Measurements from ENCODE around the gene TOR3A.
"Not testable (repeated sequence)": the region's sequence is repeated elsewhere in the genome, so short reads cannot be mapped to it uniquely, and the experiment has no call there.

Gene TOR3A

DNA sequence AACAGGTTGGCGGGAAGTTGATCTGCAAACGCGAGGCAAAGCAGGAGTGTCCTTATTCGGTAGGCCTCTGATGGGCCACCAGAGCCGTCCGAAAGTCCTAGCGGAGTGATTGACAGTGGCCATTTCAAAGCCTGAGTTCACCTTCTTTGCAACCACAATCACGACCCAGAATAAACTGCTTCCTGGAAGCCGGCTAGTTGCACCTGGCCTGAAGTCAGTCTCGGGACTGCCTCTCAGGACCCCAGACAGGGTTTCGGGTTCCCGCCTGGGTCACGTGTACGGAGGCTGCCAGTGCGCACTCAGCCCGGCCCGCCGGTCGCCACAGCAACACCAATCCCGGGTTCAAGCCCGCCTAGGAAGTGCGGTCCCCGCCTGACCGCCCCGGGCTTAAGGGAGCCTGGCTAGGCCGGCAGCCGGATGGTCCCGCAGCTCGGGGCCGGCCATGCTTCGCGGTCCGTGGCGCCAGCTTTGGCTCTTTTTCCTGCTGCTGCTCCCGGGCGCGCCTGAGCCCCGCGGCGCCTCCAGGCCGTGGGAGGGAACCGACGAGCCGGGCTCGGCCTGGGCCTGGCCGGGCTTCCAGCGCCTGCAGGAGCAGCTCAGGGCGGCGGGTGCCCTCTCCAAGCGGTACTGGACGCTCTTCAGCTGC lies at the start of gene TOR3A:
Gene TOR3A (plus strand): TSS at position 384 of the 646 bp plus-strand sequence. CDS start 59 bp downstream, at position 443.
- peak; percentile 88 for DNase-seq

- no peak for DNase-seq
Observed at GRCh38 chr1:179034720-179035119, 47.1 kb upstream of the TOR3A start.

GRCh38 chr1:179036844-179037465 lies 44.9 kb upstream of the TOR3A start:
- no peak for DNase-seq

DNA sequence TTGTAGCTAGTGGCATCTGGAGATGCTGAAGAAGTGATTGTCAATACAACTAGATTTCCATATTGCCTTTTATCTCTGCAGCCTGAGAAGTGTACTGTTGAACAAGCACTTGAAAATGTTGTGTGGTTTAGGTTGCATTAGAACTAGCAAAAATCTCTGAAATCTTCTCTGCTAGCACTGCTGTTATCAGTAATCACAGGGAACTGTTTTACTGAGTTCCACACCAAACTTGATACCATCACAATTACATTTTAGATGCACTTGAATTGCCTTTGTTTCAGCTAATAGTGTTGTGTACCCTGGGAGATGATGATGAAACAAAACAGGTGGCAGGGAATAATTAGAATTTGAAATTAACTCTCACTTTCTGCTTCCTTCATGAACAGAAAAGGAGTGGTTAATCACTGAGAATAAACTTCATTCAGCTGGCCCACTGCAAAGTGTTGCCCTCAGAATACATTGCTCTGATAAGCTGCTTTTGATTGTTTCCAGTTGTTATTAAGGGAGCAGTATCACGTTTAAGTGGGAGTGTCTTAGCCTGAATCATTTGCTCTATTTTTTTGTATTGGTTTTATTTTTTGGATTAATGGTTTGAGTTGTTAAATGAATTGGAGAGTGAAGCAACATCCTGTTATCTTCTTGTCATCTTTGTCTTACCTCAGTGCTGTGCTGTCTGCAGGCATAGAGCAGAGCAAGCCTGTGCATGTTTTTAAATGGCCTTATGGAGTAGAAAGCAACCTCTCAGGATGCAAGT lies 43.2 kb upstream of the TOR3A start:
- DNase-seq = no peak

GRCh38 chr1:179039502-179040174 lies 42.2 kb upstream of the TOR3A start:
- not testable (repeated sequence) for DNase-seq

DNA sequence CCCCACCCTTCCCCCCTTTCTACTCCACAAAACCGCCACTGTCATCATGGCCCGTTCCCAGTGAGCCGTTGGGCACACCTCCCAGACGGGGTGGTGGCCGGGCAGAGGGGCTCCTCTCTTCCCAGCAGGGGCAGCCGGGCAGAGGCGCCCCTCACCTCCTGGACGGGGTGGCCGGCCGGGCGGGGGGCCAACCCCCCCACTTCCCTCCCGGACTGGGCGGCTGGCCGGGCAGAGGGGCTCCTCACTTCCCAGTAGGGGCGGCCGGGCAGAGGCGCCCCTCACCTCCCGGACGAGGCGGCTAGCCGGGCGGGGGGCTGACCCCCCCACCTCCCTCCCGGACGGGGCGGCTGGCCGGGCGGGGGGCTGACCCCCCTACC lies 41.7 kb upstream of the TOR3A start:
- not testable (repeated sequence) for DNase-seq

GRCh38 chr1:179042087-179042486 lies 39.8 kb upstream of the TOR3A start:
- no peak for DNase-seq

DNA sequence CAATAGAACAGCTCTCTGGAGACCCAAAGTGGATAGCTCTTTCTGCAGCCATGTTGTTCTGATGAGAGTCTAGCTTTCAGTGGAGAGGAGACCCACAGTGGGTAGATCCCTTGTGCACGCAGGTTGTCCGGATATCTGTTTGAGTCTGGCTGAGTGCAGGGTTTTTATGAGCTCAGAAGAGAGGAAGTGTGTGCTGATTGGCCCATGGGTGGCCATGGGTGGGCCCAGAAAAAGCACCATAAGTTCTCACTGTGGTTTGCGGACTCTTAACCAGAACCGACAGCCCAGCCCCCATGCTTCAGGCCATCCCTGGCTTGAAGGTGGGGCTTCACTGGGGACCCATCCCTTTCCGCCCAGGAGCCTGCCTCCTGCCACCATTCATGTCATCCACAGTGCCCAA lies 39.2 kb upstream of the TOR3A start:
- no peak for DNase-seq

GRCh38 chr1:179043266-179043665 lies 38.6 kb upstream of the TOR3A start:
- DNase-seq = no peak

DNA sequence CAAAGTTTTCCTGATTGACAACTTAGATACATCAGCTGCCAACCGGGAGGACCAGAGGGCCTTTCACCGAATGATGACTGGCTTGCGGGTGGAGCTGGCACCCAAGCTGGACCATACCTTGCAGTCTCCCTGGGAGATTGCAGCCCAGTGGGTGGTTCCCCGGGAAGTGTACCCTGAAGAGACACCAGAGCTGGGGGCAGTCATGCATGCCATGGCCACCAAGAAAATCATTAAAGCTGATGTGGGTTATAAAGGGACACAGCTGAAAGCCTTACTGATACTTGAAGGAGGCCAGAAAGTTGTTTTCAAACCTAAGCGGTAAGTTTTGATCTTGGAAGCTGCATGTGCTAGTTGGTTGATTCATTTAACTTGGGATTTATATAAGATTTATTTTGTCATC lies 38.0 kb upstream of the TOR3A start:
- no peak for DNase-seq

GRCh38 chr1:179046808-179047635 lies 34.8 kb upstream of the TOR3A start:
- DNase-seq = no peak

DNA sequence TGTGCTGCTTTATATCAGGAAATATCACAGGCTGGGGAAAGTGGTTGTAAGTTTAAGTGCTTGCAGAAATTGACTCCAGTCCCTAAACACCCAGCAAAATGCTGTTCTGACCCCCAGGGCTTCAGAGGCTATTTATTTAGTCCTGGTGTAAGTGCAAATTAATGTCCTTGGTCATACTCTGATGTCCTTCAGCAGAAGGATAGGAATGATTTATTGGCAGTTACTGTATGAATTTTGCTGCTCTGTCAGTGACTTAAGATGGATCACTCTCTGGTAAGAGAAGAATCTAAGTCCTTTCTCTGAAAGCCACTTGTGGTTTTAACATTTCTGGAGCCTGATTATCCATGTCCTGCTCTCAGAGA lies 34.3 kb upstream of the TOR3A start:
- DNase-seq = no peak

- DNase-seq = no peak
Observed at GRCh38 chr1:179048339-179049124, 33.3 kb upstream of the TOR3A start.

- DNase-seq = no peak
Observed at GRCh38 chr1:179052776-179053175, 29.1 kb upstream of the TOR3A start.

- no peak for DNase-seq
Observed at GRCh38 chr1:179053486-179053885, 28.4 kb upstream of the TOR3A start.

DNA sequence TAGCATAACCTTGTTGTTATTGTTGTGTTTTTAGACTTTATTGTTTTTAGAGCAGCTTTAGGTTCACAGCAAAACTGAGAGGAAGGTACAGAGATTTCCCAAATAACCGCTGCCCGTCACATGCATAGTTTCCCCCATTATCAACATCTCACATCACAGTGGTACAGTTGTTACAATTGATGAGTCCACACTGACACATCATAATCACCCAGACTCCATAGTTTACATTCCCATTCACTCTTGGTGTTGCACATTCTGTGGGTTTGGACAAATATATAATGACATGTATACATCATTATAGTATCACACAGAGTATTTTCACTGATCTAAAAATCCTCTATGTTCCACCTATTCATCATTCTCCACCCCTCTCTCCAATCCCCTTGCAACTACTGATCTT lies 25.9 kb upstream of the TOR3A start:
- DNase-seq = no peak

- no peak for DNase-seq
Observed at GRCh38 chr1:179058487-179059483, 23.1 kb upstream of the TOR3A start.

DNA sequence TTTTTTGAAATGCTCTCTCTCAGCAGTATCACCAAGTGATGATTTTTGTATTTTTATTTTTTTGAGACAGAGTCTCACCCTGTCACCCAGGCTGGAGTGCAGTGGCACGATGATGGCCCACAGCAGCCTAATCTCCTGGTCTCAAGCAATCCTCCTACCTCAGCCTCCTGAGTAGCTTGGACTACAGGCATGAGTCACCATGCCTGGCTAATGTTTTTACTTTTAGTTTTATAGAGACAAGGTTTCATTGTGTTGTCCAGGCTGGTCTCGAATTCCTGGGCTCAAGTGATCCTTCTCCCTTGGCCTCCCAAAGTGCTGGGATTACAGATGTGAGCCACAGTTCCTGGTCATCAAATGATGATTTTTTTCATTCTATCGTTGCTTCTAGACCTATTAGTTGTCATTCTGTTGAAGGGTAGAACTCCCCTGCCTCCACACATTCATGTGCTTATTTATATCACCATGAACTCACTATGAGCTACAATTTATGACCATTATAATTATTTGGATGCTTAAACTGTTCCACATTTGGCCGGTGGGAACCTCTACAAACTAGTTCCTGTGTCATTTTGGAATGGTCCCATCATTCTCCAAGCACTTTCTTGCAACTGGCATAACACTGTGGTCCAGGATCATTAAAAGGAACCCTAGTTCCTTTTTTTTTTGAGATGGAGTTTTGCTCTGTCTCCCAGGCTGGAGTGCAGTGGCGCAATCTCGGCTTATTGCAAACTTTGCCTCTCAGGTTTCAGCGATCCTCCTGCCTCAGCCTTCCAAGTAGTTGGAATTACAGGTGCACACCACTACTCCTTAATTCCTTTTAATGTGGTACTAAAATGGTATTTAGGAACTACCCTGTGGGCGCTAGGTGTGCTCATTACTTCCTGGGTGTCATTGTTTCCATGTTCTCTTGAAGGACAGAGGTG lies 20.2 kb upstream of the TOR3A start:
- DNase-seq = no peak

- no peak for DNase-seq
Observed at GRCh38 chr1:179066471-179066870, 15.4 kb upstream of the TOR3A start.

All from NCI-H774 (cell line).